Vein endothelial cell (primary cell): ENCODE measurements around the gene DCLRE1B. TPM values are rescaled to one million over a fixed set of nuclear protein-coding genes. Genes with fewer than 3 reads are reported as not detected.

Experiments used
- total RNA-seq: library from RNA; depleted of rRNA; stranded (reverse); fragments of >200 nt; gene quantifications from 2 replicates; pipeline ENCODE4 v1.2.3, GENCODE V29; 2012

DCLRE1B gene
- total RNA-seq = 6.5 and 9.2 TPM in 2 replicates

DNA sequence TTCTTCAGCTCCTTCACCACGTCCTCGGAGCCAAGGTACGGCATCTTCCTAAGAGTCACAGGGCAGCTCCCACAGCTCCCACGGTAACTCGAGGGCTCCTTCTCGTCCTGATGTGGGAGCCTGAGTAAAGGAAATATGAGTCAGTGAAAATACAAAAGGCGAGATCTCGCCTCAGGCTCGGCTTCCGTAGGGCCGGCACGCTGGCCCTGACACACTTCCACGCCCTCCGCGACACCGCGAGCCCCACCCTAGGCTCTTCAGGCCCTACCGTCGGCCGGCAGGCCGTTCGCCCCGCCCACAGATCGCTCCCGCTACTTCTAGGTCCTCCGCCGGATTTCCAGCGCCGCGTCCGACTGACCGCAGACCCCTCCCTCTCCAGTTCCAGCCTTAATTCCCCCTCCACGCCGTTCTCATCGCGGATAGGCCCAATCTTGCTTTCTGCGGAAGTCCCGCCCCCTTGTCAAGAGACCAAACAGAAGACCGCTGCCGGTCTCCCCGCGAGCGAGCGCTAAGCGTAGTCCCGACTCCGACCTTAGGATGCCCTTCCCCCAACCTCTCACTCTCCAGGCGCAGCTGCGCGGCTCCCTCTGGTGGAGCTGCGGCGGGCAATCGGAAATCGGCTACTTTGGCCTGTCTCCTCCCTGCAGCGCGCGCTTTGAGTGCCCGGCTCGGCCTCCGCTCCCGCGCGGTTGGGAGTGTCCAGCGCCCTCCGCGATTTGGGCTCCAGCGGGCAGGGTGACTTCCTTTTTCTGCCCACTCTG is at the start of gene DCLRE1B, which contains the start of gene AP4B1:
Gene DCLRE1B (plus strand): TSS at position 653 of the 761 bp plus-strand sequence. CDS start 261 bp downstream, outside the sequence.
Gene AP4B1 (minus strand): TSS at position 126 of the 761 bp plus-strand sequence. CDS start 82 bp downstream, at position 44.

DNA sequence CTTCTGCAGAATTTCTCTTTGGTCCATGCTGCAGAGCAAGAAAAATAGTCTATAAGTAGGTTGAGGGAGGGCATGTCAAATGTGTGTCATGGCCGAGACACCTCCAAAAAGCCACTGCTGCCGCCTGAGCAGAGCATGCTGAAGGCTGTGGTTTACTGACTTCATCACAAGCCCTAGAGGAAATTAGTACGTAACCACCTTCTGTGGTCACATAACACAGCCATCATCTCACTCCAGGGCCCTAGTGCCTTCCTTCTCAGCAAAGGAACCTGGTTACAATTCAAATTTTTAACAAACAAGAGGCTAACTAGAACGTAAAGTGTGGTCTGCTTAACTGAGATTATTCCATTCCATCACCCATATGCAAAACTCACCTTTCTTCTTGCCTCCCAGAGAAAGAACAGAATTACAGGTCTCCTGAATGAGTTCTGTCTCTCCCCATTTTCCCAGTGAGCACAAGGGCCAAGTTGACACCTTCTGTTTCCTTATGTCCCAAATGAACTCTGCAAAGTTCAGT is 33.5 kb upstream of the DCLRE1B start, which contains the start of gene PTPN22:
Gene PTPN22 (minus strand): TSS at position 116 of the 517 bp plus-strand sequence.

DNA sequence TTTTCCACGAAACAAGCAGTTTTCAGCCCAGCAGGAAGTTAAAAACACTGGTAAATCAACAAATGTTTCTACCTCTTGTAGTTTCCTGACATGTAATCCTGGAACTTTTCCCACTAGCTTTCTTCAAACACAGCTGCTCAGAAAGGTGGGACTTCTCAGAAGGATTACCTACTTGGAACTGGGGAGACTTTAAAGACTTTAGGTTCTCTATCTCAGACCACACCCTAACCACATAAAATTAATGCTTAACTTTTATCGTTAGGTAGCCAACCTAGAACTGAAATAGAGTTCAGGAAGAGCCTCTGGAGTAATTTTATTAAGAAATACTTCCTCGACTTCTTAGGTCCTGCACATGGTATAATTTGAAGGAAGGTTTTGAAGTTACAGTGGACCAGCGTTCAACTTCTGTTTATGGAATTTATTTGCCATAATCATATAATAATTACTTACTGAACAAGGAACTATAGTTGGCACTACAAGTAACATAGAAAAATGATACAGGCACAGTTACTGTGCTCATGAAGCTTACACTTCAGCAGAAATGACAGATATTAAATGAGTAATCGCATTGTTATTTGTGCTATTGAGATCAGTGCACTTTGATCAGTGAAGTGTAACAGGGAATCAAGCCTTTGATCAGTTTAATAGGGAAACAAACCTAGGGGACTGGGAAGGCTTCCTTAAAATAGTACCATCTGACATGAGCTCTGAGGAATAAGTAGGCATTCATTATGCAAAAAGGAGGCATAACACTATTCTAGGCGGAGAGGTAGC is 17.5 kb upstream of the DCLRE1B start, which contains the start of gene BCL2L15:
Gene BCL2L15 (minus strand): TSS at position 180 of the 774 bp plus-strand sequence. CDS start 206 bp downstream, outside the sequence.

DNA sequence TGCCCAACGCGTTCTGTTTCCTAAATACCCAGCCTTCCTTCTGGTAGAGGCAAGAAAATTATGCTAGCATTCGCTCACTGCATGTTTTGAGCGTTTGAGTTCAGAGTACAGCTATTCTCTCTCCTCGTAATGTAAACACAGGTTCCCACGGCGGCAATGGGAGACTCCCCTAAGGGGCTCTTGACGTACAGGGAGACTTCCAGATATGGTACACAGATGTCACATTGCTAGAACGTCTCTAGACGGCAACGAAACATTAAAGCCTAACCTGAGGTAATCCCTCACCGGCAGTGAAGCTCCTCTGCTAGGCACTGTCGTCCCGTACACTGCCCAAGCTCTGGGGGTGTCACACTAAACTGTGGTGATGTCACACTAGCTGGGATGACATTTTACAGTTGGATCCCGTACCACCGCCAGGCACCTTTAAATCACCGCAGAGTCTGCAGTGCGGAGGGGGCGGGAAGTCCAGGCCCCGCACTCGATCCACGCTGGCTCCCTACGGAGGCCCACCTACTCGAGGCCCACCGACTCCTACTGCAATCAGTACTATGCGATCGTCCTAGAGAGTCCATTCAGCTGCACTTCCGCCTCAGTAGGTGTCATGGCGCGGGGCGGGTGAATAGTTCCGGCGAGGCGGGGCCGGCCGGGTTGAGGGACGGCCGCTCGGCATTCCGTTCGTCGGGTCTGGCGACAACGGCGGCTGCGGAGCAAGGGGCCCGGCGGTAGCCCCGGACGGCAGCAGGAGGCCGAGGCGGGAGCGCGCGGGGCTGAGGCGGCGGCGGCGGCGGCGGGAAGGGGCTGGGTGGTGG is 24.0 kb downstream of the DCLRE1B start, which contains the start of gene HIPK1:
Gene HIPK1 (plus strand): TSS at position 384 of the 809 bp plus-strand sequence.

Other genes with a start within 250 kb of the DCLRE1B start
- gene PHTF1, start 145.8 kb upstream of the DCLRE1B start, total RNA-seq = 44.7 and 54.6 TPM in 2 replicates
- 15.6 and 19.3 TPM in 2 replicates for gene RSBN1, start 92.8 kb upstream of the DCLRE1B start, total RNA-seq
- under 0.01 and 0.67 TPM in 2 replicates for gene PTPN22, start 33.6 kb upstream of the DCLRE1B start, total RNA-seq
- 0.19 and 0.33 TPM in 2 replicates for gene BCL2L15, start 17.7 kb upstream of the DCLRE1B start, total RNA-seq
- gene AP4B1, start 527 bp upstream of the DCLRE1B start, total RNA-seq = 20.6 and 24.8 TPM in 2 replicates
- 36.3 and 39.0 TPM in 2 replicates for gene HIPK1, start 24.0 kb downstream of the DCLRE1B start, total RNA-seq
- gene OLFML3, start 74.1 kb downstream of the DCLRE1B start, total RNA-seq = 3.7 and 4.6 TPM in 2 replicates
- gene SYT6, start 248.5 kb downstream of the DCLRE1B start, total RNA-seq = not detected in 2 replicates